Left lung (tissue), 10 donors: ENCODE measurements around the gene CFHR2. TPM values are rescaled to one million over a fixed set of nuclear protein-coding genes. Genes with fewer than 3 reads are reported as not detected.
"Not testable (repeated sequence)": the region's sequence is repeated elsewhere in the genome, so short reads cannot be mapped to it uniquely, and the experiment has no call there.

Experiments used
- ATAC-seq: fragments of 200-7000 bp; cut with Tn5 transposase; one replicate; pipeline ENCODE4 v1.9.1; 2020; ENCODE audit warnings: moderate library complexity
- DNase-seq, 4 donors: peaks; one replicate each; pipeline ENCODE4 v3.0.0-alpha.2; 2013 to 2020
- H3K27ac ChIP-seq, 2 donors: fragments of 200-600 bp; sonication (generic) in 1 of 2; one replicate each; pipeline versions ENCODE4 v1.5.0 to v1.8.0; 2020 to 2021
- H3K27me3 ChIP-seq, 2 donors: fragments of 200-600 bp; sonication (generic) in 1 of 2; one replicate each; pipeline versions ENCODE4 v1.5.0 to v1.8.0; 2020 to 2021
- H3K36me3 ChIP-seq, 2 donors: fragments of 200-600 bp; sonication (generic) in 1 of 2; one replicate each; pipeline versions ENCODE4 v1.5.0 to v1.8.0; 2020 to 2021
- H3K4me1 ChIP-seq, 2 donors: fragments of 200-600 bp; one replicate each; pipeline ENCODE4 v1.8.0; 2021
- H3K4me3 ChIP-seq, 2 donors: fragments of 200-600 bp; sonication (generic) in 1 of 2; one replicate each; pipeline versions ENCODE4 v1.5.0 to v1.8.0; 2020 to 2021; ENCODE audit warnings: mild to moderate bottlenecking in 1 of 2
- H3K9me3 ChIP-seq, 2 donors: fragments of 200-600 bp; sonication (generic) in 1 of 2; one replicate each; pipeline versions ENCODE4 v1.5.0 to v1.8.0; 2020 to 2021
- CTCF ChIP-seq, 2 donors: fragments of 200-600 bp; sonication (generic) in 1 of 2; IDR thresholded peaks; one replicate each; pipeline versions ENCODE4 v1.5.0 to v1.8.0; 2021; ENCODE audit warnings: antibody characterized with exemption in 2 of 2
- intact Hi-C, 2 donors: fragments of 100-400 bp; cut with DNase I; formaldehyde crosslinking; loops; one replicate each; pipeline versions ENCODE4 v1.11.2 to v1.14.2; 2022
- polyA plus RNA-seq, 6 donors: library from polyadenylated mRNA; unstranded; fragments of 120-200 nt; gene quantifications; one replicate each; pipeline ENCODE4 v1.2.1, GENCODE V29; 2013; ENCODE audit not compliant: insufficient read length in 6 of 6
- total RNA-seq, 2 donors: library from RNA; stranded (reverse); fragmentation: NEBNext Ultra II Directional; extraction: Animal tissue kit (Norgen Biotek cat#: 25700); gene quantifications; one replicate each; pipeline ENCODE4 v1.2.1, GENCODE V29; 2021
- donor health status: DM: no; HTN: yes; CAD: no.
- donor health status: DM: no; HTN: no; CAD: no.

Gene CFHR2
- total and polyA plus RNA-seq, 8 donors: 0.21 TPM; not detected in 7

GRCh38 chr1:196960854-196961253 lies 17.3 kb downstream of the CFHR2 start:
- no peaks in the 10 kb centered on the region for H3K27me3 ChIP-seq
- intact Hi-C loops: no loop called here
- DNase-seq (no peak), ATAC-seq (no peak)
- no peaks in the 10 kb centered on the region for H3K36me3 ChIP-seq
- no peak overlapping the region for H3K4me3 ChIP-seq
- no peak overlapping the region for H3K27ac ChIP-seq
- no peak for TF ChIP-seq CTCF (IDR thresholded peaks at IDR 0.05)
- H3K4me1 ChIP-seq: no peaks in the 10 kb centered on the region
- H3K9me3 ChIP-seq: no peaks in the 10 kb centered on the region

- H3K27ac ChIP-seq: no peak overlapping the region
- ATAC-seq (no peak), DNase-seq (no peak)
- no peaks in the 10 kb centered on the region for H3K36me3 ChIP-seq
- H3K4me1 ChIP-seq: no peaks in the 10 kb centered on the region
- no peak for TF ChIP-seq CTCF (IDR thresholded peaks at IDR 0.05)
- no peaks in the 10 kb centered on the region for H3K9me3 ChIP-seq
- H3K4me3 ChIP-seq: no peak overlapping the region
- intact Hi-C loops: no loop called here
- no peaks in the 10 kb centered on the region for H3K27me3 ChIP-seq
Observed at GRCh38 chr1:196970182-196970581, 26.6 kb downstream of the CFHR2 start.

- Histone ChIP-seq H3K27me3 (no peaks in the 10 kb centered on the region), H3K27ac (no peak overlapping the region), H3K9me3 (no peaks in the 10 kb centered on the region), H3K4me1 (no peaks in the 10 kb centered on the region), H3K36me3 (no peaks in the 10 kb centered on the region), H3K4me3 (no peak overlapping the region)
- intact Hi-C loops: no loop called here
- ATAC-seq (no peak), DNase-seq (no peak)
- TF ChIP-seq CTCF (IDR thresholded peaks at IDR 0.05): no peak
Observed at GRCh38 chr1:196976278-196976677, 32.7 kb downstream of the CFHR2 start.

- Histone ChIP-seq H3K27me3 (no peaks in the 10 kb centered on the region), H3K4me1 (no peaks in the 10 kb centered on the region), H3K36me3 (no peaks in the 10 kb centered on the region), H3K27ac (no peak within 1 kb of the TSS), H3K4me3 (no peak within 1 kb of the TSS), H3K9me3 (no peaks in the 10 kb centered on the region)
- TF ChIP-seq CTCF (IDR thresholded peaks at IDR 0.05): no peak
- intact Hi-C loops: no loop called here
- DNase-seq (no peak), ATAC-seq (no peak)
Observed at GRCh38 chr1:196977278-196977677, 33.7 kb downstream of the CFHR2 start, which contains the start of gene CFHR5. Gene CFHR5 (plus strand): TSS chr1:196977556. CDS start chr1:196977665, 109 bp downstream.

- ATAC-seq (no peak), DNase-seq (no peak)
- H3K4me3 ChIP-seq: no peak overlapping the region
- no peaks in the 10 kb centered on the region for H3K36me3 ChIP-seq
- no peak for TF ChIP-seq CTCF (IDR thresholded peaks at IDR 0.05)
- no peak overlapping the region for H3K27ac ChIP-seq
- no peaks in the 10 kb centered on the region for H3K9me3 ChIP-seq
- intact Hi-C loops: no loop called here
- no peaks in the 10 kb centered on the region for H3K4me1 ChIP-seq
- no peaks in the 10 kb centered on the region for H3K27me3 ChIP-seq
Observed at GRCh38 chr1:196980859-196981258, 37.3 kb downstream of the CFHR2 start.

GRCh38 chr1:196982247-196982646 lies 38.7 kb downstream of the CFHR2 start:
- DNase-seq: peak in 1 of 4 donors; percentile 50
- H3K9me3 ChIP-seq, intact Hi-C loops, ATAC-seq, H3K4me3 ChIP-seq, H3K4me1 ChIP-seq, H3K27ac ChIP-seq, H3K36me3 ChIP-seq, H3K27me3 ChIP-seq: not testable (repeated sequence)

- H3K9me3 ChIP-seq, intact Hi-C loops, H3K27ac ChIP-seq, H3K4me3 ChIP-seq, H3K36me3 ChIP-seq, H3K4me1 ChIP-seq, H3K27me3 ChIP-seq: not testable (repeated sequence)
- ATAC-seq (peak; percentile 85), DNase-seq (peak in 3 of 4 donors; percentile 21 to 79 (median 56))
Observed at GRCh38 chr1:196991919-196992651, 48.5 kb downstream of the CFHR2 start.
